ENCODE data around the gene SLC37A4. TPM values are rescaled to one million over a fixed set of nuclear protein-coding genes. Genes with fewer than 3 reads are reported as not detected.

SLC37A4 gene
- total and polyA plus RNA-seq, 10 of the 15 experiments (the other 5 are each of a cell fraction or from before 2014, with no cell fraction given) = 11.6 to 29.7 (median 20.4) TPM

GRCh38 chr11:119046489-119046888 lies 15.8 kb upstream of the SLC37A4 start:
- DNase-seq (ENCODE audit: low read depth, low spot score) = no peak
- H3K9ac ChIP-seq (ENCODE audit: control insufficient read depth, insufficient read depth, low read length) = no peak overlapping the region
- H3K79me2 ChIP-seq (ENCODE audit: control insufficient read depth, insufficient read depth, low read length) = peaks cover 6% of the 10 kb centered on the region
- no TSS peak for BruUV-seq (replicated peaks)
- CTCF ChIA-PET = interaction anchor here (1.0 kb wide), 1 partner anchor 14 kb away, joined by 4 read pairs; no protein-coding TSS in a partner anchor
- no peak for ATAC-seq
- no peak overlapping the region for H3K4me3 ChIP-seq
- H4K20me1 ChIP-seq (ENCODE audit: control insufficient read depth, insufficient read depth) = no peaks in the 10 kb centered on the region
- no peak overlapping the region for H3K4me2 ChIP-seq (ENCODE audit: control insufficient read depth, insufficient read depth)
- no peak overlapping the region for H3K27ac ChIP-seq (ENCODE audit: control insufficient read depth, insufficient read depth)
- peaks cover 9% of the 10 kb centered on the region; the same call in 1 of the 2 replicates for H3K4me1 ChIP-seq (ENCODE audit: control insufficient read depth, insufficient read depth, low read length)
- FAIRE-seq = no peak
- SMC1A ChIA-PET (ENCODE audit: uncharacterized antibody, unreplicated experiment) = no interaction called here
- intact Hi-C loops (cut with micrococcal nuclease; ENCODE audit: unreplicated experiment) = no loop called here
- POLR2A ChIA-PET = interaction anchor here (0.5 to 2.5 kb wide), 2 partner anchors 9 to 286 kb away, joined by 4 to 10 read pairs; no protein-coding TSS in a partner anchor
- no peak overlapping the region for H2AFZ ChIP-seq (ENCODE audit: control insufficient read depth, low read depth, low read length)
- no peaks in the 10 kb centered on the region for H3K9me3 ChIP-seq (replicated peaks; ENCODE audit: control insufficient read depth, insufficient read depth, low read length)
- WGBS (ENCODE audit: insufficient coverage, insufficient replicate concordance, low lambda C conversion rate, missing lambda C conversion rate) = over 99% methylated on average over 6 of the region's 6 CpGs
- peaks cover 40% of the 10 kb centered on the region in 2 experiments for H3K36me3 ChIP-seq (ENCODE audit: control insufficient read depth in 2 of 2, insufficient read depth in 2 of 2, low read length in 1 of 2)
- in situ Hi-C loops (cut with MboI) = no loop called here
- H3K27me3 ChIP-seq (replicated peaks in 1 of 2; ENCODE audit: control insufficient read depth in 2 of 2, insufficient read depth in 2 of 2, low read length in 1 of 2) = no peaks in the 10 kb centered on the region
- RAD21 ChIA-PET (ENCODE audit: unreplicated experiment) = interaction anchor here (1.5 kb wide), 1 partner anchor 177 kb away, joined by 3 read pairs; no protein-coding TSS in a partner anchor
- TF ChIP-seq EGR1 (IDR thresholded peaks at IDR 0.05; ENCODE audit: borderline replicate concordance in 1 of 2, low read depth in 2 of 2, low read length in 2 of 2) (no peak), TARDBP (IDR thresholded peaks at IDR 0.05; ENCODE audit: borderline replicate concordance) (no peak), RELA (IDR thresholded peaks at IDR 0.05; ENCODE audit: borderline replicate concordance, partially characterized antibody) (no peak), NRF1 (conservative IDR thresholded peaks at IDR 0.05; ENCODE audit: low read depth, low read length) (no peak), SREBF2 (IDR thresholded peaks at IDR 0.05; ENCODE audit: low read length) (no peak), SREBF1 (IDR thresholded peaks at IDR 0.05; ENCODE audit: low read length) (no peak), IKZF1 (conservative IDR thresholded peaks at IDR 0.05) (no peak), NR2F1 (conservative IDR thresholded peaks at IDR 0.05) (no peak), E2F4 (IDR thresholded peaks at IDR 0.05; ENCODE audit: low read depth, low read length) (no peak), MEF2A (IDR thresholded peaks at IDR 0.05; ENCODE audit: insufficient read depth, low read depth, low read length) (no peak), ZBTB11 (CRISPR knock-in tag; IDR thresholded peaks at IDR 0.05) (no peak), CUX1 (IDR thresholded peaks at IDR 0.05; ENCODE audit: insufficient replicate concordance, low read depth, low read length) (no peak), CBFB (IDR thresholded peaks at IDR 0.05; ENCODE audit: low read depth) (no peak), NR2C2 (IDR thresholded peaks at IDR 0.05; ENCODE audit: borderline replicate concordance, control insufficient read depth, insufficient read length, low read depth) (no peak), PAX8 (IDR thresholded peaks at IDR 0.05) (no peak), SRF (IDR thresholded peaks at IDR 0.05; ENCODE audit: low read depth in 2 of 2, low read length in 2 of 2) (no peak)
